ENCODE data around the gene LIX1.

Gene LIX1

DNA sequence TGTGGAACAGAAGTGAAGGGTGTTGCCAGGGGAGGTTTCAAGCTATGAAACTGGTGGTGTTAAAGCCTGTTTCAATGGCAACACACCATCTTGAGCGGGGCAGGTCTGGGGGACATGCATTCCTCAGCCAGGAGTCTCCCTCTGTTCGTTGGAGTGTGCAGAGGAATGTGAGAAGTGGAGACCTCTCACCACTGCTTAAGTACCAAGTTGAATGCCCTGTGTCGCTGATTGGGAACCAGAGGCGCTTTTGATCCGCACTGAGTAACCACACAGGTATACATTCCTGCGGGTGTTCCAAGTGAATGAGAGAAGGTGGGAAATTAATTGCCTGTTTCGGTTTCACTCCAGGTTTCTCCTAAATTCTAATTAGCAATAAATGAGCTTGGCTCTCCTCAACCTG, 99.4 kb downstream of the LIX1 start:
- DNase-seq: no peak
- Histone ChIP-seq H3K36me3 (no peaks in the 10 kb centered on the region), H3K27ac (no peak overlapping the region), H3K27me3 (ENCODE audit: insufficient read depth, low read depth, severe bottlenecking) (no peaks in the 10 kb centered on the region), H3K9me3 (ENCODE audit: severe bottlenecking) (no peaks in the 10 kb centered on the region), H3K4me3 (ENCODE audit: low read depth, low read length) (no peak overlapping the region)
- TF ChIP-seq, protein P1, sequence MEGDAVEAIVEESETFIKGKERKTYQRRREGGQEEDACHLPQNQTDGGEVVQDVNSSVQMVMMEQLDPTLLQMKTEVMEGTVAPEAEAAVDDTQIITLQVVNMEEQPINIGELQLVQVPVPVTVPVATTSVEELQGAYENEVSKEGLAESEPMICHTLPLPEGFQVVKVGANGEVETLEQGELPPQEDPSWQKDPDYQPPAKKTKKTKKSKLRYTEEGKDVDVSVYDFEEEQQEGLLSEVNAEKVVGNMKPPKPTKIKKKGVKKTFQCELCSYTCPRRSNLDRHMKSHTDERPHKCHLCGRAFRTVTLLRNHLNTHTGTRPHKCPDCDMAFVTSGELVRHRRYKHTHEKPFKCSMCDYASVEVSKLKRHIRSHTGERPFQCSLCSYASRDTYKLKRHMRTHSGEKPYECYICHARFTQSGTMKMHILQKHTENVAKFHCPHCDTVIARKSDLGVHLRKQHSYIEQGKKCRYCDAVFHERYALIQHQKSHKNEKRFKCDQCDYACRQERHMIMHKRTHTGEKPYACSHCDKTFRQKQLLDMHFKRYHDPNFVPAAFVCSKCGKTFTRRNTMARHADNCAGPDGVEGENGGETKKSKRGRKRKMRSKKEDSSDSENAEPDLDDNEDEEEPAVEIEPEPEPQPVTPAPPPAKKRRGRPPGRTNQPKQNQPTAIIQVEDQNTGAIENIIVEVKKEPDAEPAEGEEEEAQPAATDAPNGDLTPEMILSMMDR (IDR thresholded peaks at IDR 0.05; ENCODE audit: low read depth, low read length): no peak

Data from WERI-Rb-1 (cell line).